C4-2B (cell line): ENCODE data around the gene SCIN.

ENCODE experiments used
- ZFX ChIP-seq: fragments of 450-650 bp; IDR thresholded peaks from 2 replicates; pipeline ENCODE4 v1.6.1; 2017
- TF ChIP-seq, protein P1 (sequence below): fragments of 450-650 bp; conservative IDR thresholded peaks from 2 replicates; pipeline ENCODE4 v1.5.1; 2017; ENCODE audit warnings: mild to moderate bottlenecking

GRCh38 chr7:12569673-12570072 is 847 bp upstream of the SCIN start:
- TF ChIP-seq, protein P1, sequence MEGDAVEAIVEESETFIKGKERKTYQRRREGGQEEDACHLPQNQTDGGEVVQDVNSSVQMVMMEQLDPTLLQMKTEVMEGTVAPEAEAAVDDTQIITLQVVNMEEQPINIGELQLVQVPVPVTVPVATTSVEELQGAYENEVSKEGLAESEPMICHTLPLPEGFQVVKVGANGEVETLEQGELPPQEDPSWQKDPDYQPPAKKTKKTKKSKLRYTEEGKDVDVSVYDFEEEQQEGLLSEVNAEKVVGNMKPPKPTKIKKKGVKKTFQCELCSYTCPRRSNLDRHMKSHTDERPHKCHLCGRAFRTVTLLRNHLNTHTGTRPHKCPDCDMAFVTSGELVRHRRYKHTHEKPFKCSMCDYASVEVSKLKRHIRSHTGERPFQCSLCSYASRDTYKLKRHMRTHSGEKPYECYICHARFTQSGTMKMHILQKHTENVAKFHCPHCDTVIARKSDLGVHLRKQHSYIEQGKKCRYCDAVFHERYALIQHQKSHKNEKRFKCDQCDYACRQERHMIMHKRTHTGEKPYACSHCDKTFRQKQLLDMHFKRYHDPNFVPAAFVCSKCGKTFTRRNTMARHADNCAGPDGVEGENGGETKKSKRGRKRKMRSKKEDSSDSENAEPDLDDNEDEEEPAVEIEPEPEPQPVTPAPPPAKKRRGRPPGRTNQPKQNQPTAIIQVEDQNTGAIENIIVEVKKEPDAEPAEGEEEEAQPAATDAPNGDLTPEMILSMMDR, result no peak
- TF ChIP-seq ZFX, result no peak
